Peyer's patch (tissue), 4 donors: ENCODE measurements around the gene JAKMIP3.

Experiments used
- POLR2A ChIP-seq, 2 donors: fragments of 450-650 bp; IDR thresholded peaks; one replicate each; pipeline ENCODE4 v1.5.1; 2017; ENCODE audit warnings: antibody characterized with exemption in 2 of 2, mild to moderate bottlenecking in 2 of 2, moderate library complexity in 2 of 2
- TF ChIP-seq, protein P1 (sequence below), 6 experiments: fragments of 450-650 bp in 4 of 6; fragments of 200-600 bp in 2 of 6; sonication (generic) in 1 of 6; IDR thresholded peaks; one replicate each; pipeline ENCODE4 v1.5.1; 2017 to 2019; ENCODE audit warnings: antibody characterized with exemption in 6 of 6, mild to moderate bottlenecking in 3 of 6, moderate library complexity in 1 of 6

DNA sequence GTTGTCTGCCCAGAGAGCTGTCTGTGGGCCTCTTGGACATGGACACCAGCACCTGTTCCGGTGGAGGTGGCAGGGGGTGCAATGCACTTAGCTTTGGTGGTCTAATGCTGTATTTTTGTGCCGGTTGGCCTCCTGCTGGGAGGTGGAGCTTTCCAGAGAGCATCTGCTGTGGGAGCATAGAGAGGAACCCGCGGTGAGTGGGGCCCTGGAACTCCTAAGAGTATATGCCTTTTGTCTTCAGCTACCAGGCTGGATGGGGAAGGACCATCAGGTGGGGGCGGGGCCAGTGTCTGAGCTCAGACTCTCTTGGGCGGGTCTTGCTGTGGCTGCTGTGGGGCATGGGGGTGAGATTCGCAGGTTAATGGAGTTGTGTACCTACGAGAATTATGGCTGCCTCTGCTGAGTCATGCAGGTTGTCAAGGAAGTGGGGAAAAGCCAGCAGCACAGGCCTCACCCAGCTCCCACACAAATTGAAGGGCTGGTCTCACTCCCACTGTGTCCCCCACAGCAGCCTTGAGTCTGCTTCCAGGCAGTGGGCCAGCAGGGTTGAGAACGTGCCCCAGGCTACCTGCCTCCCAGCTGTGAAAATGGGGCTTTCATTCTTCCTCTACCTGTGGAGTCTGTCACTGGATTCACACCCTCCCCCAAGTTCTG, 29.0 kb downstream of the JAKMIP3 start:
- TF ChIP-seq, protein P1, sequence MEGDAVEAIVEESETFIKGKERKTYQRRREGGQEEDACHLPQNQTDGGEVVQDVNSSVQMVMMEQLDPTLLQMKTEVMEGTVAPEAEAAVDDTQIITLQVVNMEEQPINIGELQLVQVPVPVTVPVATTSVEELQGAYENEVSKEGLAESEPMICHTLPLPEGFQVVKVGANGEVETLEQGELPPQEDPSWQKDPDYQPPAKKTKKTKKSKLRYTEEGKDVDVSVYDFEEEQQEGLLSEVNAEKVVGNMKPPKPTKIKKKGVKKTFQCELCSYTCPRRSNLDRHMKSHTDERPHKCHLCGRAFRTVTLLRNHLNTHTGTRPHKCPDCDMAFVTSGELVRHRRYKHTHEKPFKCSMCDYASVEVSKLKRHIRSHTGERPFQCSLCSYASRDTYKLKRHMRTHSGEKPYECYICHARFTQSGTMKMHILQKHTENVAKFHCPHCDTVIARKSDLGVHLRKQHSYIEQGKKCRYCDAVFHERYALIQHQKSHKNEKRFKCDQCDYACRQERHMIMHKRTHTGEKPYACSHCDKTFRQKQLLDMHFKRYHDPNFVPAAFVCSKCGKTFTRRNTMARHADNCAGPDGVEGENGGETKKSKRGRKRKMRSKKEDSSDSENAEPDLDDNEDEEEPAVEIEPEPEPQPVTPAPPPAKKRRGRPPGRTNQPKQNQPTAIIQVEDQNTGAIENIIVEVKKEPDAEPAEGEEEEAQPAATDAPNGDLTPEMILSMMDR (IDR thresholded peaks at IDR 0.05): no peak
- TF ChIP-seq POLR2A (IDR thresholded peaks at IDR 0.05): no peak
